Activated CD4-positive, alpha-beta T cell treated with anti-CD3 and anti-CD28 coated beads, Interleukin-2, amount 50 U/mL, for 24 hours (primary cell): Measurements from ENCODE around the gene HTR6.

Experiments used
- DNase-seq, 2 donors: peaks; one replicate each; pipeline ENCODE4 v3.0.0-alpha.2; 2020; ENCODE audit warnings: low read depth in 1 of 2, low spot score in 1 of 2

HTR6 gene

GRCh38 chr1:19715334-19716203 lies 50.9 kb downstream of the HTR6 start:
- peak; percentile 72 to 81 for DNase-seq

DNA sequence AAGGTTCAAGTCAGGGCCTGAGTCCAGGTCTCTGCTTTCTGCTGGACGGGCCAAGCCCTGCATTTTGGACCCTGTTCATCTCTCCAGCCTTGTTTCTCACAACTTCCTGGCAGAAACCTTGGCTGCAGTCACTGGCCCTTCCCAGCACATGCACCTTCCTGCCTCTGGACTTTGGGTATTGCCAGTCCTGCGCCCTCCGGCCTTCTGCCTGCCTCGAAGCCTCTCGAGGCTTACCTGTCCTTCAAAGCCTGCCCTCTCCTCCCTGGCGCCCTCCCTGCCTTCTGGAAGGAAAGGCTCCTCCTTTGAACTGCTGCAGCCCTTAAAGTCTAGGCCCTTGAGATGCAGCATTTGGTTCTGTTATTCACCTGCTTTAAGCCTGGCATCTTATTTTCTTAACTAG lies 52.8 kb downstream of the HTR6 start:
- DNase-seq, result no peak

- DNase-seq, result no peak
These were observed 55.5 kb downstream of the HTR6 start for GRCh38 chr1:19720174-19720573.

- no peak for DNase-seq
These were observed 56.3 kb downstream of the HTR6 start for GRCh38 chr1:19720973-19721372.

DNA sequence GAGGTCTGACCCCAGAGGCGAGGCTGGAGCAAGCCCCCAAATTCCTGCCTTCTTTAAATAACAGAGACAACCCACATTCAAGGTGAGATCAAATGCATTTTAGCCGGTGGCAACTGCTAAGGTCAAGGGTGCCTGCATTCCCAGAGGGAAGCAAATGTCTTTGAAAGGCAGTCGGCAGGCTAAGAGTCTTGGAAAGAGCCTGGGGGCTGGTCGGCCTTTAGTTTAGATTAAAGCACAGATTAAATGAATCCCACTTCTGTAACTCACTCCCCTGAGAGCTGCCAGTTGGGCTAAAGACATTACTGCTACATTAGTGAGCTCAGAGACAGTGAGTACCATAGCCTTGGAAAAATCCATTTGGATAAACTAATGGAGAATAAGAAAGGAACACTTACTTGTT lies 59.2 kb downstream of the HTR6 start:
- no peak for DNase-seq

DNA sequence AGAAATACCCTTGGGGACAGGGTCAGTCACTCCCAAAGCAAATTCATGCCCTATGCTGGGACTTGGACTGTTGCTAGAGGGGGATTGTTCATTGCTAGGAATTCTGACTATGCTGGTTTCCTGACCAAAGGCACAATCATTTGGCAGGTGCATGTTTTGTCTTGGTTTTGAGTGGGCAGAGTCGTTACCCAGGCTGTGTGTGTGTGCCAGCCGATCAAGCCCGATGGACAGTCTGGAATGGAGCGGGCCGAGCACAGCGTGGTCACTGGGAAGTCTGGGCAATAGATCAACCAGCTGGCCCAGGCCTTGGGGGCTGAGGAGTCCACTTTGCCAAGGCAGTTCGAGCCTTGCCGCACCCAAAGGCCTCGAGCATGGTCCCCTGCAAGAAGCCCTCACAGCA lies 60.9 kb downstream of the HTR6 start:
- no peak for DNase-seq

DNA sequence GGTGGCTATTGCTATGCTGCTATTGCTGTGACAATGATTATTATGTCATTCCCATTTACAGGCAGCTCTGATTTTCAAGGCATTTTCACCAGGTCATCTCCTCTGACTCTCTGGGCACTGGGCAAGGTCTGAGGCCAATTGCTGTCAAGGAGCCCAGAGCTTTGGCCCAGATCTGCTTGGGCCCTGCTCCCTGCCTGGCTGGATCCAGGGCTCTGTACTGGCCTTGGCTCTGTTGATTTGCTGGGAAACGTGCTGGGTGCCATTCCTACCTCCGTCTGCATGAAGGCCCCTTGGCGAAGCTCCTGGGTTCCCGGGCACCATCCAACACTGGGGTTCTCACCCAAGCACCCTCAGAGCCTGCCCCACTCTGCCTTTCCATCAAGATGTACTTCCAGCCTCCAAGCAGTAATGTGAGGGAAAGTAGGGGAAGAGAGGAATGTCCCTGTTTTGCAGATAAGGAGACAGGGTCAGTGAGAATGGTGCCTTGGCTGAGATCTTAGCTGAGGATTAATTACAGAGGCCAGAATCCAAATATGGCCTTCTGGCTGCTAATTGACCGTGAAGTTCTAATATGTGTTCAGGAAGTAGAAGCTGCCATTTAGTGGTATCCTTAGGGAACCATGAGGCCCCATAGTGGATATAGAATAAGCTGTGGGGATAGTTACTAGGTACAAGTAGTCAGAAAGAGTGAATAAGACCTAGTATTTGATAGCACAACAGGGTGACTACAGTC lies 63.9 kb downstream of the HTR6 start:
- DNase-seq, result no peak

- no peak for DNase-seq
These were observed 65.6 kb downstream of the HTR6 start for GRCh38 chr1:19730232-19730631.
